Measurements from ENCODE around the gene SLC48A1.

The SLC48A1 gene

GRCh38 chr12:47778881-47779280, 5.8 kb downstream of the SLC48A1 start:
- DNase-seq: no peak

GRCh38 chr12:47779301-47779942, 6.4 kb downstream of the SLC48A1 start:
- DNase-seq: peak; percentile 80

- DNase-seq: no peak
Observed at GRCh38 chr12:47779943-47780504, 7.0 kb downstream of the SLC48A1 start.

GRCh38 chr12:47781479-47782371, 8.7 kb downstream of the SLC48A1 start:
- DNase-seq: peak; percentile 89

GRCh38 chr12:47782372-47782770, 9.3 kb downstream of the SLC48A1 start:
- no peak for DNase-seq

GRCh38 chr12:47783024-47783755, 10.2 kb downstream of the SLC48A1 start:
- DNase-seq: no peak

- DNase-seq: no peak
Observed at GRCh38 chr12:47783821-47784819, 11.1 kb downstream of the SLC48A1 start.

- DNase-seq: no peak
Observed at GRCh38 chr12:47785036-47785886, 12.2 kb downstream of the SLC48A1 start.

GRCh38 chr12:47785887-47786661, 13.0 kb downstream of the SLC48A1 start:
- DNase-seq: no peak

GRCh38 chr12:47786662-47787280, 13.7 kb downstream of the SLC48A1 start:
- DNase-seq: no peak

- DNase-seq: no peak
Observed at GRCh38 chr12:47787596-47788319, 14.7 kb downstream of the SLC48A1 start.

GRCh38 chr12:47789141-47789540, 16.1 kb downstream of the SLC48A1 start:
- DNase-seq: no peak

GRCh38 chr12:47789712-47790489, 16.9 kb downstream of the SLC48A1 start:
- DNase-seq: no peak

- DNase-seq: no peak
Observed at GRCh38 chr12:47790676-47791350, 17.8 kb downstream of the SLC48A1 start.

GRCh38 chr12:47791351-47791746, 18.3 kb downstream of the SLC48A1 start:
- no peak for DNase-seq

- DNase-seq: no peak
Observed at GRCh38 chr12:47791874-47792273, 18.8 kb downstream of the SLC48A1 start.

- DNase-seq: no peak
Observed at GRCh38 chr12:47793015-47793681, 20.1 kb downstream of the SLC48A1 start.
